ENCODE data around the gene PNMA3.

DNA sequence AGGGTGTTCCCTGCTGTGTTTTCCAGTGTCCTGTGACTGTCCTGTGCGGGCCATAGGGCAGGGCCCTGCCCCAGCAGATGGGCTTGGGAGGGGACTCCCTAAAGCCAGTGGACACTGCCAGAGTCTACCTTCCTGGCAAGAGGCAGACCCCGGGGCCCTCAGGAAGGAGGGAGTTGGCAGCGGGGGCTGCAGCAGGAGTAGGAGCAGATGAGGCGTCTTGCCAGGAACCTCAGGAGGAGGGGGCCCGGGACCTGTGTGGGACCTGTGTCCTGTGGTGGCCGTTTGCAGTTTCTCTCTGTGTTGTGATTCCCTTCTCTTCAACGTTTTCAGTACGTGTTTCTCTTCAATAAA lies 3.8 kb downstream of the PNMA3 start:
- TF ChIP-seq CTCF (IDR thresholded peaks at IDR 0.05) (no peak), POLR2A (IDR thresholded peaks at IDR 0.05) (no peak)
